ENCODE data around the gene RNF34. TPM values are rescaled to one million over a fixed set of nuclear protein-coding genes. Genes with fewer than 3 reads are reported as not detected.

The RNF34 gene
- total RNA-seq, 1 experiment from 2014 or later: 40.9 TPM

GRCh38 chr12:121405211-121405610, 5.3 kb downstream of the RNF34 start:
- intact Hi-C loops (cut with micrococcal nuclease): no loop called here
- DNase-seq (ENCODE audit: unreplicated experiment): no peak
- H3K4me1 Mint-ChIP-seq (ENCODE audit: insufficient read depth, unreplicated experiment): peaks cover 14% of the 10 kb centered on the region
- H3K4me3 Mint-ChIP-seq (ENCODE audit: unreplicated experiment): no peak overlapping the region
- H3K9me3 Mint-ChIP-seq (ENCODE audit: unreplicated experiment): no peaks in the 10 kb centered on the region
- no peak overlapping the region for H3K27ac Mint-ChIP-seq (ENCODE audit: low read depth, unreplicated experiment)
- ChIA-PET POLR2A (interaction anchor here (1.1 to 1.6 kb wide), 3 partner anchors 16 to 54 kb away, joined by 3 to 4 read pairs (median 3); no protein-coding TSS in a partner anchor), CTCF (interaction anchor here (0.7 kb wide), 3 partner anchors 9 to 468 kb away, joined by 3 to 4 read pairs (median 3); no protein-coding TSS in a partner anchor)
- H3K36me3 Mint-ChIP-seq (ENCODE audit: insufficient read depth, unreplicated experiment): peaks cover 48% of the 10 kb centered on the region
- no peaks in the 10 kb centered on the region for H3K27me3 Mint-ChIP-seq (ENCODE audit: insufficient read depth, unreplicated experiment)
- TF ChIP-seq CTCF (IDR thresholded peaks at IDR 0.05; ENCODE audit: unreplicated experiment): no peak
- BruUV-seq (replicated peaks): no TSS peak

- CTCF ChIA-PET: interaction anchor here (0.6 to 0.8 kb wide), 2 partner anchors 8 to 29 kb away, joined by 4 read pairs; no protein-coding TSS in a partner anchor
- DNase-seq (ENCODE audit: unreplicated experiment): no peak
- POLR2A ChIA-PET: interaction anchor here (1.9 kb wide), 1 partner anchor 14 kb away, joined by 10 read pairs; the partner anchor contains the start of gene RNF34
- Mint-ChIP-seq H3K4me3 (ENCODE audit: unreplicated experiment) (no peak overlapping the region), H3K27me3 (ENCODE audit: insufficient read depth, unreplicated experiment) (no peaks in the 10 kb centered on the region), H3K27ac (ENCODE audit: low read depth, unreplicated experiment) (no peak overlapping the region), H3K9me3 (ENCODE audit: unreplicated experiment) (no peaks in the 10 kb centered on the region), H3K4me1 (ENCODE audit: insufficient read depth, unreplicated experiment) (no peaks in the 10 kb centered on the region), H3K36me3 (ENCODE audit: insufficient read depth, unreplicated experiment) (peaks cover 54% of the 10 kb centered on the region)
- intact Hi-C loops (cut with micrococcal nuclease): no loop called here
- BruUV-seq (replicated peaks): no TSS peak
- TF ChIP-seq CTCF (IDR thresholded peaks at IDR 0.05; ENCODE audit: unreplicated experiment): no peak
Measured at GRCh38 chr12:121413917-121414316, 14.0 kb downstream of the RNF34 start.

GRCh38 chr12:121417847-121418246, 17.9 kb downstream of the RNF34 start:
- Mint-ChIP-seq H3K36me3 (ENCODE audit: insufficient read depth, unreplicated experiment) (peaks cover 78% of the 10 kb centered on the region), H3K9me3 (ENCODE audit: unreplicated experiment) (no peaks in the 10 kb centered on the region), H3K27me3 (ENCODE audit: insufficient read depth, unreplicated experiment) (no peaks in the 10 kb centered on the region), H3K4me1 (ENCODE audit: insufficient read depth, unreplicated experiment) (no peaks in the 10 kb centered on the region), H3K27ac (ENCODE audit: low read depth, unreplicated experiment) (no peak overlapping the region), H3K4me3 (ENCODE audit: unreplicated experiment) (no peak overlapping the region)
- intact Hi-C loops (cut with micrococcal nuclease): no loop called here
- no peak for DNase-seq (ENCODE audit: unreplicated experiment)
- BruUV-seq (replicated peaks): no TSS peak
- ChIA-PET POLR2A (no interaction called here), CTCF (no interaction called here)
- TF ChIP-seq CTCF (IDR thresholded peaks at IDR 0.05; ENCODE audit: unreplicated experiment): no peak

GRCh38 chr12:121420109-121420508, 20.2 kb downstream of the RNF34 start:
- ChIA-PET POLR2A (no interaction called here), CTCF (interaction anchor here (0.6 to 1.6 kb wide), 3 partner anchors 17 to 28 kb away, joined by 4 to 9 read pairs (median 5); no protein-coding TSS in a partner anchor)
- TF ChIP-seq CTCF (IDR thresholded peaks at IDR 0.05; ENCODE audit: unreplicated experiment): no peak
- Mint-ChIP-seq H3K27me3 (ENCODE audit: insufficient read depth, unreplicated experiment) (no peaks in the 10 kb centered on the region), H3K36me3 (ENCODE audit: insufficient read depth, unreplicated experiment) (peaks cover 86% of the 10 kb centered on the region), H3K4me3 (ENCODE audit: unreplicated experiment) (no peak overlapping the region), H3K27ac (ENCODE audit: low read depth, unreplicated experiment) (no peak overlapping the region), H3K9me3 (ENCODE audit: unreplicated experiment) (no peaks in the 10 kb centered on the region), H3K4me1 (ENCODE audit: insufficient read depth, unreplicated experiment) (no peaks in the 10 kb centered on the region)
- no TSS peak for BruUV-seq (replicated peaks)
- DNase-seq (ENCODE audit: unreplicated experiment): no peak
- intact Hi-C loops (cut with micrococcal nuclease): no loop called here
